ENCODE measurements around the gene BPNT1.
"Not testable (repeated sequence)": the region's sequence is repeated elsewhere in the genome, so short reads cannot be mapped to it uniquely, and the experiment has no call there.

Gene BPNT1

DNA sequence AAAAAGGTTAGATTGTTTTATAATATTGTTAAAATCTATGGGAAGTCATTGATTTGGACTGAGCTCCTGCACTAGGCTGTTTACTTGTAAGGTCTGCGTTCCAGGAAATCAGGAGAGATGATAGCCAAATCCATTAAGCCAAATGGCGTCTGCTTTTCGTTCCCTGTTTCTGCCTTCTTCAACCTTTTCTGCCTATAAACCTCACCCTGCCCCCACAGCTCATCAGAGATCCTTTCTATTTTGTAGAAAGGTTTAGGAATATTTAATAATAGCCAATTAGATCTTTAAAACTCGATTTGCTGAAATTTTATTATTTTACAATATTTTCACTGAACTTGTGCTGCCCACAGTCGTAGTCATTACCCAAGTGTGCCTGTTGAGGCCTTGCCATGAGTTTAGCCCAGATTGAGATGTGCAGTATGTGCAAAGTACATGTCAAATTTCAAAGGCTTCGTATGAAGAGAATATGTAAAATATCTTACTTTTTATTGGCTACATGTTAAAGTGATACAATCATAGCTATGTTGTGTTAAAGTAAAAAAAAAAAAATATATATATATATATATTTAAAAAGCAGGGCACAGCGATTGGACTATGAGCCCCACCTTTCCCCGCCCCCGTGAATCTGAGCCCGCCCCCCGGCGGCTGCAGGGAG is 3.9 kb upstream of the BPNT1 start:
- H3K4me1 ChIP-seq, result peaks cover 18 to 26% (median 21%) of the 10 kb centered on the region in 10 experiments
- no peak overlapping the region for H3K27ac ChIP-seq
- H3K9ac ChIP-seq, result no peak overlapping the region
- peaks cover 18 to 33% (median 24%) of the 10 kb centered on the region in 11 experiments for H3K36me3 ChIP-seq
- no peaks in the 10 kb centered on the region for H3K27me3 ChIP-seq
- H3K4me2 ChIP-seq, result peak overlapping the region in 4 of 11 experiments; percentile 2 to 37 (median 19); a peak in 5 of 22 replicates
- H4K20me1 ChIP-seq, result no peaks in the 10 kb centered on the region; a peak in 1 of 22 replicates
- H3K9me3 ChIP-seq (replicated peaks in 1 of 11), result no peaks in the 10 kb centered on the region
- H3K4me3 ChIP-seq, result peak overlapping the region in 2 of 10 experiments; percentile 19 to 99; a peak in 4 of 20 replicates
- no peak for TF ChIP-seq Cebpa-rat (IDR thresholded peaks at IDR 0.05)

DNA sequence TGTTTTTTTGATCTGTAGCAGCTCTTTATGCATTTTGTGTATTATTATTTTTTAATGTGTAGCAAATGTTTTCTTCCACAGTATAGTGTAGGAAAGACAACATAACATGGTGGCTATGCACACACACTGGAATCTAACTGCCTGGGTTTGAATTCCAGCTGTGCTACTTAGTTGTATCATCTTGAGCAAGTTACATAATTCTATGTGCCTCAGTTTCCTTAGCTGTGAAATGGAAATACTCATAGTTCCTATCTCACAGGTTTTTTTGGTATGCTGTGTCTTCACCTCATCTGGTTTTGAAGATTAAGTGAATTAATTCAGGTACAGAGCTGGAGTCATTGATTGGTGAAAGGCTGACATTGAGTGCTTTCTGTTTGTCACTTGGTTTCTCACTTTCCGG is 3.1 kb upstream of the BPNT1 start:
- H3K4me2 ChIP-seq, result no peak overlapping the region
- no peaks in the 10 kb centered on the region; a peak in 1 of 22 replicates for H4K20me1 ChIP-seq
- H3K36me3 ChIP-seq, result peaks cover 10 to 25% (median 16%) of the 10 kb centered on the region in 11 experiments
- peaks cover 18 to 34% (median 26%) of the 10 kb centered on the region in 10 experiments for H3K4me1 ChIP-seq
- no peak overlapping the region for H3K9ac ChIP-seq
- no peak overlapping the region for H3K27ac ChIP-seq
- TF ChIP-seq Cebpa-rat (IDR thresholded peaks at IDR 0.05), result no peak
- H3K27me3 ChIP-seq, result no peaks in the 10 kb centered on the region
- H3K9me3 ChIP-seq (replicated peaks in 1 of 11), result no peaks in the 10 kb centered on the region
- H3K4me3 ChIP-seq, result no peak overlapping the region

DNA sequence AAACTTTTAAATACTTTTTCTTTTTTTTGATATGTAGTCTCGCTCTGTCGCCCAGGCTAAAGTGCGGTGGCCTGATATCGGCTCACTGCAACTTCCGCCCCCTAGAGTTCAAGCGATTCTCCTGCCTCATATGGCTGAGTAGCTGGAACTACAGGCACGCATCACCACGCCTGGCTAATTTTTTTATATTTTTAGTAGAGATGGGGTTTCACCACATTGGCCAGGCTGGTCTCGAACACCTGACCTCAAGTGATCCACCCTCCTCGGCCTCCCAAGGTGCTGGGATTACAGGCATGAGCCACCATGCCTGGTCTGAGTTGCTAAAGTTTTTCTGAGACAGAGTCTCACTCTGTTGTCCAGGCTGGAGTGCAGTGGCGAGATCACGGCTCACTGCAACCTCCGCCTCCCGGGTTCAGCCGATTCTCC is 3.3 kb downstream of the BPNT1 start:
- Histone ChIP-seq H3K9me3 (replicated peaks in 1 of 11) (peaks cover 0 to 26% (median 12%) of the 10 kb centered on the region in 11 experiments; a peak in 10 of 22 replicates), H3K4me1 (peaks cover 6 to 22% (median 14%) of the 10 kb centered on the region in 10 experiments; a peak in 15 of 20 replicates), H3K4me2 (peak overlapping the region in 7 of 11 experiments; percentile 7 to 30 (median 15); a peak in 7 of 22 replicates), H3K36me3 (peaks cover 19 to 47% (median 38%) of the 10 kb centered on the region in 11 experiments)
- not testable (repeated sequence) for H3K9ac ChIP-seq, H3K4me3 ChIP-seq, H3K27me3 ChIP-seq, H4K20me1 ChIP-seq, H3K27ac ChIP-seq

DNA sequence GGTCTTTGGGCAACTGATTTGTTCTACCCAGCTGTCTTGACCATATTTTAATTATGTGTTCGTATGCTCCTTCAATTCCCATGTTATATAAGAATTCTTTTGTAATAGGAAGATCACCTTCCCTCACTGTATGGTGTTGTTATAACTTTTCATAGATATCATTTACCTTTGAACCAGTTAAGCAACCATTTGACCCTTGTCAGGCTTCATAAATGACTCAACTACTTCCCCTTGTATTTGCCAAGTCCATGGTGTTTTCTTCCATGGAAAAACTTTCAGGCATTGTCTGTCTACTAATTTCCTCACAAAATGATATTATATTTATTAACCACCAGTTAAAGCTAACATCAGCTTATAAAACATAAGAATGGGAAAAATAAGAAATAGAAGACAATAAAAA is 5.1 kb downstream of the BPNT1 start:
- H3K4me2 ChIP-seq, result no peak overlapping the region
- peaks cover 0 to 31% (median 13%) of the 10 kb centered on the region in 11 experiments; a peak in 10 of 22 replicates for H3K9me3 ChIP-seq (replicated peaks in 1 of 11)
- peaks cover 0 to 12% (median 0%) of the 10 kb centered on the region in 11 experiments; a peak in 3 of 22 replicates for H4K20me1 ChIP-seq
- no peak overlapping the region for H3K9ac ChIP-seq
- H3K4me1 ChIP-seq, result peaks cover 0 to 17% (median 9%) of the 10 kb centered on the region in 10 experiments; a peak in 10 of 20 replicates
- no peak overlapping the region for H3K4me3 ChIP-seq
- H3K27ac ChIP-seq, result no peak overlapping the region
- TF ChIP-seq Cebpa-rat (IDR thresholded peaks at IDR 0.05), result no peak
- H3K36me3 ChIP-seq, result peaks cover 28 to 65% (median 55%) of the 10 kb centered on the region in 11 experiments
- no peaks in the 10 kb centered on the region for H3K27me3 ChIP-seq

DNA sequence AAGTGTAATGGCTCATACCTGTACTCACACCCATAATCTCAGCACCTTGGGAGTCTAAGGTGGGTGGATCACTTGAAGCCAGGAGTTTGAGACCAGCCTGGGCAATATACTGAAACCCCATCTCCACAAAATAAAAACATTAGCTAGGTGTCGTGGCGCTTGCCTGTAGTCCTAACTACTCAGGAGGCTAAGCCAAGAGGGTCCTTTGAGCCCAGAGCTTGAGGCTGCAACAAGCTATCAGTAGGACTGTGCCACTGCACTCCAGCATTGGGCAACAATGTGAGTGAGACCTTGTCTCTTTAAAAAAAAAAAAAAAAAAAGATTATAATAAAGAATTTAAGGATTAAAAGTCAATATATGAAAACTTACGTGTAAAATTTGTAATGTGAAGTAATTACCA is 11.7 kb downstream of the BPNT1 start:
- Histone ChIP-seq H3K4me1 (no peaks in the 10 kb centered on the region), H3K27ac (no peak overlapping the region), H3K36me3 (peaks cover 68 to 92% (median 85%) of the 10 kb centered on the region in 11 experiments), H3K27me3 (no peaks in the 10 kb centered on the region), H3K4me2 (no peak overlapping the region), H3K9me3 (replicated peaks in 1 of 11) (peaks cover 0 to 9% (median 5%) of the 10 kb centered on the region in 11 experiments; a peak in 5 of 22 replicates), H3K9ac (no peak overlapping the region), H4K20me1 (peaks cover 0 to 14% (median 0%) of the 10 kb centered on the region in 11 experiments; a peak in 3 of 22 replicates), H3K4me3 (no peak overlapping the region)
- TF ChIP-seq Cebpa-rat (IDR thresholded peaks at IDR 0.05), result no peak

DNA sequence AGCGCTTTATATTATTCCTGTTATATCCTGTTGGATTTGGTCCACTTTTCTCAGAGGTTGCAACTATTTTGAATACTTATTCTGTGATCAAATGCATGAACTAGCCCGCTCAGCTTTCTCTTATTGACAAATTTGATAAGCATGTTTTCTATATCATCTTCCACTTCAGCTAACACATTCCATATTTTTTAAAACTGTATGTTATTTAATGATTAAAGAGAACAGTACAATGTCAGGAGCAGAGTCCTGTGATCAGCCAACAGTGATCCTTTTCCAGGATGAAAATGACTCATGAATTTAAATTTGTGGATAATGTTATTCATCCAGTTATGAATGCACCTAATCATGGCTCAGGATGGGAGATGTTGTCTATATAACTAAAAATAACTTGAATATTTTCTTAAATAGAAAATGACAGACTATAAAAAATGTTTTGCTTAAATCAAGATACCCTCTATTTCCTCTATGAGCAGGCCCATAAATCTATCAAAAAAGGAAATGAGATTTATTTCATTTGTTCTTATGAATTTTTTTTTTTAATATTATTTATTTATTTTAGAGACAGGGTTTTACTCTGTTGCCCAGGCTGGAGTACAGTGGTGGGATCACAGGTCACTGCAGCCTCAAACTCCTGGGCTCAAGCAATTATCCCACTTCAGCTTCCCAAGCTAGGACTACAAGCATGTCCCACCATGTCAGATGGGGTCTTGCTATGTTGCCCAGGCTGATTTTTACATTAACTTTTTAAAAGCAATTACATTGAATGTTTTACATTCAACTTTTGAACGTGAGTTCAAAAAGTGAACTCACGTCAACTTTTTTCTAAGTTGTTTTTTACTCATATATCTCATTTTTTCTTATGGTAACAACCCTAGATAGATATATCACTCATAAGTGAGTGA is 12.5 kb downstream of the BPNT1 start:
- Histone ChIP-seq H3K4me1 (no peaks in the 10 kb centered on the region), H3K27me3 (no peaks in the 10 kb centered on the region), H3K4me3 (no peak overlapping the region), H3K4me2 (no peak overlapping the region), H3K9me3 (replicated peaks in 1 of 11) (peaks cover 0 to 9% (median 5%) of the 10 kb centered on the region in 11 experiments; a peak in 5 of 22 replicates), H4K20me1 (peaks cover 0 to 14% (median 0%) of the 10 kb centered on the region in 11 experiments; a peak in 3 of 22 replicates), H3K9ac (no peak overlapping the region), H3K27ac (no peak overlapping the region), H3K36me3 (peaks cover 70 to 93% (median 86%) of the 10 kb centered on the region in 11 experiments)
- TF ChIP-seq Cebpa-rat (IDR thresholded peaks at IDR 0.05), result no peak

DNA sequence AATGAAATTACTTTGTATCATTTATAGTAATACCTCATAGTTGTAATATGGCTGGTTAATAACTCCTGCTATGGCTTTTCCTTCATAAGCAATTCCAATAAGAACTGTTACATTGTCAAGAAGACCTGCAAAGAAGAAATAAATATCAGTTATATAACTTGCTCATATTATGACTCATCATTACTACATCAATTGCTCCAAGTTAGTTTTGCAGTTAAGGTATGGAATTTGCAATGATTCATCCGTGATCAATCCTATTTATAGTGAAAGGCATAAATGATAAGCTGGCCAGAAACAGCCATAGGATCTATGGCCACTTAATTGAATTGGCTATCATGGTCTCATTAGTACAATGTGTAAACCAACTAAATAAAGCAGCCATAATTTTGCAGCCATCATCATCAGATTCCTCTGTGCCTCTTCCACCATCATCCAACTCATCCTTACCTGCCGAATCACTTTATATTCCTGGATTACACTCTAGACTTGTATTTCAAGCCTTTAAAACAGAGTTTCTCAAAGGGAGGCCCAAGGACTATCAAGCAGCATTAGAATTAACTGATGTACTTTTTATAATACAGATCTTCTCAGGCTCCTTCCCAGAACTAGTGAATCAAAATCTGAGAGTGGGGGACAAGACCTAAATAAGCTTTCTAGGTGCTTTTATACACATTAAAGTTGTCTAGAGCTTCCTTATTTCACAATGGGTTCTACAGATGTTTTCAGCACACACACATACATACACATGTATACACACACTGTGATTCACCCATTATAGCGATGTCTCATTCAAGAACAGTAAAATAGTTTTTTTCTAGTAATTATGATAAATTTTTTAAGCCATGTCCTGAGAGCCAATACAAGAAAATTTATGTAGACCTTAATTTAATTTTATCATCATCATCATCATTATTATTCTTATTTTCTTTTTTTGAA is 22.1 kb downstream of the BPNT1 start:
- no peaks in the 10 kb centered on the region for H3K4me1 ChIP-seq
- peaks cover 0 to 6% (median 3%) of the 10 kb centered on the region in 11 experiments; a peak in 4 of 22 replicates for H3K9me3 ChIP-seq (replicated peaks in 1 of 11)
- H4K20me1 ChIP-seq, result no peaks in the 10 kb centered on the region
- H3K4me3 ChIP-seq, result no peak overlapping the region
- H3K9ac ChIP-seq, result no peak overlapping the region
- H3K27me3 ChIP-seq, result no peaks in the 10 kb centered on the region
- H3K27ac ChIP-seq, result no peak overlapping the region
- H3K36me3 ChIP-seq, result peaks cover 76 to 95% (median 86%) of the 10 kb centered on the region in 11 experiments
- no peak overlapping the region for H3K4me2 ChIP-seq
- TF ChIP-seq Cebpa-rat (IDR thresholded peaks at IDR 0.05), result no peak

DNA sequence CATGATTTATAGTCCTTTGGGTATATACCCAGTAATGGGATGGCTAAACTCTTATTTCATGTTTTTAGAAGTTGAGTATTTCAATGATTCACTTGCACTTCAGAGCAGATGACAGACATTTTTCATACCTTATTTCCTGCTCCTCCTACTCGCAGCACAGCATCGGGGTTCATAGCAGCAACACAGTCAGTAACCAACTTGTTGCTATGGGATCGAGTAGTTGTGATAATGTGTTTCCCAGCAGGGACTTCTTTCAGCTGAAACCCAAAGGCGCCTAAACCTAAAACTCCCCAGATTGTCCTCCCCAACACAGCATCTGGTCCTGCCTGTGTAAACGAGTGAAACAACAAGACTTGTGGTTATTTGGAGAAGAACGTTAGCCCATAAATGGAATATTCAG is 27.0 kb downstream of the BPNT1 start:
- no peak for TF ChIP-seq Cebpa-rat (IDR thresholded peaks at IDR 0.05)
- H4K20me1 ChIP-seq, result no peaks in the 10 kb centered on the region
- H3K4me3 ChIP-seq, result no peak overlapping the region
- H3K36me3 ChIP-seq, result peaks cover 81 to 97% (median 89%) of the 10 kb centered on the region in 11 experiments
- H3K27ac ChIP-seq, result no peak overlapping the region
- H3K4me2 ChIP-seq, result no peak overlapping the region
- no peaks in the 10 kb centered on the region for H3K27me3 ChIP-seq
- H3K9me3 ChIP-seq (replicated peaks in 1 of 11), result peaks cover 0 to 7% (median 4%) of the 10 kb centered on the region in 11 experiments; a peak in 4 of 22 replicates
- H3K9ac ChIP-seq, result no peak overlapping the region
- H3K4me1 ChIP-seq, result no peaks in the 10 kb centered on the region
